ENCODE data around the gene DCTN3. TPM values are rescaled to one million over a fixed set of nuclear protein-coding genes. Genes with fewer than 3 reads are reported as not detected.

Gene DCTN3
- total RNA-seq, 1 donor: 84.0 TPM

DNA sequence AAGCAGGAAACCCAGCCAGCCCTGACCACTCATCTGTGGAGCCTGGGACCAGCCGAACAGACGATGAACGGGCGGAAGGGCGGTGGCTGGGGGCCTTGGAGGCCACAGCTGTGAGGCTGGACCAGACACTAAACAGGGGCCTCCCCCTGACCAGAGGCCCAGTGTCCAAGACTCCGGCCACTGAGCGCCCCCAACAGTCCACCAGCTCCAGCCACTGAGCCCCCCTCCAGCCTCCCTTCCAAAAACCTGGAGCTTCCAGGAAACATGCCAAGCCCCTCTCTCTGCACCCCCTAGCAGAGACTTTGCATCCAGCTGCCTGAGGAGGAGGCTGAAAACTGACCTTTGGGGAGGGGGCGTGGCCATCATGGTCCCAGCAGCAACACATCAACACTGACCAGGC, 54.0 kb downstream of the DCTN3 start:
- no peaks in the 10 kb centered on the region for H3K4me1 ChIP-seq (ENCODE audit: insufficient read depth, low read length)
- H3K4me2 ChIP-seq (ENCODE audit: insufficient read depth, low read length): no peak overlapping the region
- H4K20me1 ChIP-seq (ENCODE audit: insufficient read depth, low read length): no peaks in the 10 kb centered on the region
- TF ChIP-seq, protein P1, sequence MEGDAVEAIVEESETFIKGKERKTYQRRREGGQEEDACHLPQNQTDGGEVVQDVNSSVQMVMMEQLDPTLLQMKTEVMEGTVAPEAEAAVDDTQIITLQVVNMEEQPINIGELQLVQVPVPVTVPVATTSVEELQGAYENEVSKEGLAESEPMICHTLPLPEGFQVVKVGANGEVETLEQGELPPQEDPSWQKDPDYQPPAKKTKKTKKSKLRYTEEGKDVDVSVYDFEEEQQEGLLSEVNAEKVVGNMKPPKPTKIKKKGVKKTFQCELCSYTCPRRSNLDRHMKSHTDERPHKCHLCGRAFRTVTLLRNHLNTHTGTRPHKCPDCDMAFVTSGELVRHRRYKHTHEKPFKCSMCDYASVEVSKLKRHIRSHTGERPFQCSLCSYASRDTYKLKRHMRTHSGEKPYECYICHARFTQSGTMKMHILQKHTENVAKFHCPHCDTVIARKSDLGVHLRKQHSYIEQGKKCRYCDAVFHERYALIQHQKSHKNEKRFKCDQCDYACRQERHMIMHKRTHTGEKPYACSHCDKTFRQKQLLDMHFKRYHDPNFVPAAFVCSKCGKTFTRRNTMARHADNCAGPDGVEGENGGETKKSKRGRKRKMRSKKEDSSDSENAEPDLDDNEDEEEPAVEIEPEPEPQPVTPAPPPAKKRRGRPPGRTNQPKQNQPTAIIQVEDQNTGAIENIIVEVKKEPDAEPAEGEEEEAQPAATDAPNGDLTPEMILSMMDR (IDR thresholded peaks at IDR 0.05; ENCODE audit: extremely low read depth, low read depth, low read length): no peak
- H3K4me3 ChIP-seq (ENCODE audit: insufficient read depth, low read length): no peak overlapping the region
- no peak overlapping the region for H3K27ac ChIP-seq (ENCODE audit: low read depth, low read length)
- no peak overlapping the region for H2AFZ ChIP-seq (ENCODE audit: low read length)
- no peaks in the 10 kb centered on the region for H3K9me3 ChIP-seq (ENCODE audit: low read depth, low read length)
- no peaks in the 10 kb centered on the region for H3K36me3 ChIP-seq (ENCODE audit: insufficient read depth, low read length)
- H3K27me3 ChIP-seq (ENCODE audit: insufficient read depth, low read length): peaks cover 11% of the 10 kb centered on the region
- DNase-seq (ENCODE audit: insufficient read length, low spot score, missing footprints): no peak
- H3K79me2 ChIP-seq (ENCODE audit: insufficient read depth, low read length): no peaks in the 10 kb centered on the region

GRCh38 chr9:34565856-34566255, 54.4 kb downstream of the DCTN3 start:
- Histone ChIP-seq H4K20me1 (ENCODE audit: insufficient read depth, low read length) (no peaks in the 10 kb centered on the region), H3K4me1 (ENCODE audit: insufficient read depth, low read length) (no peaks in the 10 kb centered on the region), H3K4me2 (ENCODE audit: insufficient read depth, low read length) (no peak overlapping the region), H3K27ac (ENCODE audit: low read depth, low read length) (no peak overlapping the region), H3K4me3 (ENCODE audit: insufficient read depth, low read length) (no peak overlapping the region), H2AFZ (ENCODE audit: low read length) (no peak overlapping the region), H3K27me3 (ENCODE audit: insufficient read depth, low read length) (peaks cover 11% of the 10 kb centered on the region), H3K79me2 (ENCODE audit: insufficient read depth, low read length) (no peaks in the 10 kb centered on the region), H3K9me3 (ENCODE audit: low read depth, low read length) (no peaks in the 10 kb centered on the region), H3K36me3 (ENCODE audit: insufficient read depth, low read length) (no peaks in the 10 kb centered on the region)
- TF ChIP-seq, protein P1 (IDR thresholded peaks at IDR 0.05; ENCODE audit: extremely low read depth, low read depth, low read length): no peak
- DNase-seq (ENCODE audit: insufficient read length, low spot score, missing footprints): no peak

DNA sequence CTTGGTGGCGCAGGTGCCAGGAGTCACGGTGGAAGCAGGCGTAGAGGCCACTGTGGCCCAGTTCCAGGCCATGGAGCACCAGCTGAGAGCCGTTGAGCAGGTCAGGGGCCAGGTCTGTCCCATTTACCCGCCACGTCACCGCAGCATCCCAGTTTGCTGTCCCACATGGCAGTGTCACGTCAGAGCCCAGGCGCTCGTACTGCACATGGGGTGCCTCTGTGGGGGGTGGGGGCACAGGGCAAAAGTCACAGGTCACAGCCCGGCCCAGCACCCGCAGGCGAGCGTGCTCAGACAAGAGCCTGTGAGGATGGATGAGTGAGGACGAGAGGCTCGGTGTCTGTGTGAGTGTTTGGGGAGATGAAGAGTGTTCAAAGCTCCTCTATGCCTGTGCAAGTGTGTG, 55.7 kb downstream of the DCTN3 start:
- peaks cover 11% of the 10 kb centered on the region for H3K27me3 ChIP-seq (ENCODE audit: insufficient read depth, low read length)
- H3K4me3 ChIP-seq (ENCODE audit: insufficient read depth, low read length): no peak overlapping the region
- TF ChIP-seq, protein P1 (IDR thresholded peaks at IDR 0.05; ENCODE audit: extremely low read depth, low read depth, low read length): no peak
- H4K20me1 ChIP-seq (ENCODE audit: insufficient read depth, low read length): no peaks in the 10 kb centered on the region
- no peaks in the 10 kb centered on the region for H3K36me3 ChIP-seq (ENCODE audit: insufficient read depth, low read length)
- no peak for DNase-seq (ENCODE audit: insufficient read length, low spot score, missing footprints)
- H3K9me3 ChIP-seq (ENCODE audit: low read depth, low read length): no peaks in the 10 kb centered on the region
- no peak overlapping the region for H3K4me2 ChIP-seq (ENCODE audit: insufficient read depth, low read length)
- H3K4me1 ChIP-seq (ENCODE audit: insufficient read depth, low read length): no peaks in the 10 kb centered on the region
- no peak overlapping the region for H2AFZ ChIP-seq (ENCODE audit: low read length)
- no peak overlapping the region for H3K27ac ChIP-seq (ENCODE audit: low read depth, low read length)
- H3K79me2 ChIP-seq (ENCODE audit: insufficient read depth, low read length): no peaks in the 10 kb centered on the region

Small RNAs within 50 kb of the gene (small RNA-seq; reads per million reads assigned to genes)
- gene CCL27: not detected

Other genes with a start within 250 kb of the DCTN3 start
- gene MYORG, start 243.6 kb downstream of the DCTN3 start, total RNA-seq: 0.36 and 0.88 TPM in 2 replicates
- gene FAM219A, start 161.9 kb downstream of the DCTN3 start, total RNA-seq: 8.5 and 9.4 TPM in 2 replicates
- gene DNAI1, start 161.7 kb downstream of the DCTN3 start, total RNA-seq: 47.4 TPM in 1 of 2 replicates, not detected in the other
- gene ENHO, start 97.5 kb downstream of the DCTN3 start, total RNA-seq: under 0.01 and 0.29 TPM in 2 replicates
- gene CNTFR, start 30.8 kb downstream of the DCTN3 start, total RNA-seq: under 0.01 TPM in 1 of 2 replicates, not detected in the other
- gene RPP25L, start 8.4 kb downstream of the DCTN3 start, total RNA-seq: 17.7 and 19.2 TPM in 2 replicates
- gene ARID3C, start 8.6 kb upstream of the DCTN3 start, total RNA-seq: under 0.01 TPM in 1 of 2 replicates, not detected in the other
- gene SIGMAR1, start 17.3 kb upstream of the DCTN3 start, total RNA-seq: 72.7 and 73.4 TPM in 2 replicates
- 32.6 and 38.9 TPM in 2 replicates for gene GALT, start 26.2 kb upstream of the DCTN3 start, total RNA-seq
- 34.4 and 38.0 TPM in 2 replicates for gene IL11RA, start 31.7 kb upstream of the DCTN3 start, total RNA-seq
- gene CCL27, start 42.2 kb upstream of the DCTN3 start, total RNA-seq: 0.36 TPM in 1 of 2 replicates, not detected in the other
- gene CCL19, start 70.8 kb upstream of the DCTN3 start, total RNA-seq: not detected in 2 replicates
- not detected in 2 replicates for gene CCL21, start 89.6 kb upstream of the DCTN3 start, total RNA-seq